Measurements from ENCODE around the gene OGG1. TPM values are rescaled to one million over a fixed set of nuclear protein-coding genes. Genes with fewer than 3 reads are reported as not detected.
A peak's percentile ranks its signal among the peaks of the same experiment; 100 is the strongest.

Gene OGG1
- total and polyA plus RNA-seq, 11 donors = 6.2 to 14.8 (median 9.5) TPM

GRCh38 chr3:9785602-9786001, 35.9 kb downstream of the OGG1 start:
- DNase-seq (no peak), ATAC-seq (peak in 3 of 4 donors; percentile 24 to 33 (median 31))
- H3K36me3 ChIP-seq = peaks cover 0 to 96% (median 91%) of the 10 kb centered on the region in 9 donors
- no peaks in the 10 kb centered on the region for H3K9me3 ChIP-seq
- WGBS, 4 donors = 62 to 73% (median 69%) methylated on average over 7 of the region's 7 CpGs
- H3K27me3 ChIP-seq = no peaks in the 10 kb centered on the region
- H3K27ac ChIP-seq = no peak overlapping the region
- peaks cover 0 to 25% (median 0%) of the 10 kb centered on the region in 12 donors for H3K4me1 ChIP-seq
- H3K4me3 ChIP-seq = no peak overlapping the region
- TF ChIP-seq CTCF (IDR thresholded peaks at IDR 0.05) (no peak), POLR2A (IDR thresholded peaks at IDR 0.05) (no peak)
- intact Hi-C loops (cut with DNase I) = loop anchor here in 1 of 10 donors (5.0 kb wide), 1 partner anchor 33 kb away; no protein-coding TSS in a partner anchor

- intact Hi-C loops (cut with DNase I) = loop anchor here in 1 of 10 donors (5.0 kb wide), 1 partner anchor 34 kb away; no protein-coding TSS in a partner anchor
- H3K36me3 ChIP-seq = peaks cover 0 to 94% (median 85%) of the 10 kb centered on the region in 9 donors
- no peak for ATAC-seq
- TF ChIP-seq CTCF (IDR thresholded peaks at IDR 0.05) = no peak
- TF ChIP-seq POLR2A (IDR thresholded peaks at IDR 0.05) = no peak
- peaks cover 0 to 25% (median under 1%) of the 10 kb centered on the region in 12 donors for H3K4me1 ChIP-seq
- no peak overlapping the region for H3K4me3 ChIP-seq
- H3K27ac ChIP-seq = no peak overlapping the region
- 86 to 94% (median 91%) methylated on average over 7 of the region's 7 CpGs for WGBS, 4 donors
- DNase-seq = no peak
- H3K27me3 ChIP-seq = no peaks in the 10 kb centered on the region
- H3K9me3 ChIP-seq = no peaks in the 10 kb centered on the region
Measured at GRCh38 chr3:9786209-9786739, 36.5 kb downstream of the OGG1 start.

- intact Hi-C loops (cut with DNase I) = loop anchor here in 1 of 10 donors (5.0 kb wide), 1 partner anchor 35 kb away; no protein-coding TSS in a partner anchor
- WGBS, 4 donors = 85 to 95% (median 90%) methylated on average over 13 of the region's 13 CpGs
- H3K4me3 ChIP-seq = no peak overlapping the region
- peaks cover 0 to 86% (median 79%) of the 10 kb centered on the region in 9 donors for H3K36me3 ChIP-seq
- TF ChIP-seq CTCF (IDR thresholded peaks at IDR 0.05) = peak in 5 of 12 donors; percentile 19 to 34 (median 28)
- no peak for TF ChIP-seq POLR2A (IDR thresholded peaks at IDR 0.05)
- peaks cover 0 to 24% (median 8%) of the 10 kb centered on the region in 12 donors for H3K4me1 ChIP-seq
- H3K9me3 ChIP-seq = no peaks in the 10 kb centered on the region
- ATAC-seq (no peak), DNase-seq (no peak)
- H3K27me3 ChIP-seq = no peaks in the 10 kb centered on the region
- H3K27ac ChIP-seq = no peak overlapping the region
Measured at GRCh38 chr3:9786825-9787669, 37.3 kb downstream of the OGG1 start.

GRCh38 chr3:9787714-9788113, 38.0 kb downstream of the OGG1 start:
- intact Hi-C loops (cut with DNase I) = loop anchor here in 1 of 10 donors (5.0 kb wide), 1 partner anchor 35 kb away; no protein-coding TSS in a partner anchor
- no peak overlapping the region for H3K4me3 ChIP-seq
- DNase-seq (no peak), ATAC-seq (no peak)
- no peaks in the 10 kb centered on the region for H3K9me3 ChIP-seq
- H3K36me3 ChIP-seq = peaks cover 0 to 79% (median 72%) of the 10 kb centered on the region in 9 donors
- peaks cover 0 to 18% (median 8%) of the 10 kb centered on the region in 12 donors for H3K4me1 ChIP-seq
- no peaks in the 10 kb centered on the region for H3K27me3 ChIP-seq
- H3K27ac ChIP-seq = no peak overlapping the region
- no peak for TF ChIP-seq POLR2A (IDR thresholded peaks at IDR 0.05)
- TF ChIP-seq CTCF (IDR thresholded peaks at IDR 0.05) = no peak
- 84 to 88% (median 87%) methylated on average over 6 of the region's 6 CpGs for WGBS, 4 donors
